Right ventricle myocardium inferior (tissue), 1 donor: Measurements from ENCODE around the gene PZP. TPM values are rescaled to one million over a fixed set of nuclear protein-coding genes. Genes with fewer than 3 reads are reported as not detected.
"Not testable (repeated sequence)": the region's sequence is repeated elsewhere in the genome, so short reads cannot be mapped to it uniquely, and the experiment has no call there.

Experiments used
- ATAC-seq: fragments of 200-7000 bp; cut with Tn5 transposase; one replicate; pipeline ENCODE4 v1.9.1; 2020; ENCODE audit warnings: mild to moderate bottlenecking, moderate library complexity
- DNase-seq: peaks from one replicate; pipeline ENCODE4 v3.0.0; 2021; ENCODE audit errors: missing footprints
- intact Hi-C: fragments of 100-400 bp; cut with DNase I; formaldehyde crosslinking; loops from one replicate; pipeline ENCODE4 v1.11.0; 2022
- long read RNA-seq: library from polyadenylated mRNA; unstranded; transcript quantifications from one replicate; pipeline ENCODE4 v2.0.0, GENCODE V29; 2021
- total RNA-seq: library from RNA; stranded (reverse); fragmentation: NEBNext Ultra II Directional; extraction: Animal tissue kit (Norgen Biotek cat#: 25700); gene quantifications from one replicate; pipeline ENCODE4 v1.2.1, GENCODE V29; 2021
- donor health status: DM: no; HTN: yes; CAD: no; lungs with severe emphysema.

PZP gene
- 0.30 TPM for total RNA-seq
- long read RNA-seq = 0 reads

- ATAC-seq (no peak), DNase-seq (no peak)
- intact Hi-C loops = loop anchor here (5.0 kb wide), 1 partner anchor 36 kb away; no protein-coding TSS in a partner anchor
These were observed at the start of gene PZP for GRCh38 chr12:9208229-9208628. Gene PZP (minus strand): TSS chr12:9208395. CDS start chr12:9208341, 54 bp downstream.

DNA sequence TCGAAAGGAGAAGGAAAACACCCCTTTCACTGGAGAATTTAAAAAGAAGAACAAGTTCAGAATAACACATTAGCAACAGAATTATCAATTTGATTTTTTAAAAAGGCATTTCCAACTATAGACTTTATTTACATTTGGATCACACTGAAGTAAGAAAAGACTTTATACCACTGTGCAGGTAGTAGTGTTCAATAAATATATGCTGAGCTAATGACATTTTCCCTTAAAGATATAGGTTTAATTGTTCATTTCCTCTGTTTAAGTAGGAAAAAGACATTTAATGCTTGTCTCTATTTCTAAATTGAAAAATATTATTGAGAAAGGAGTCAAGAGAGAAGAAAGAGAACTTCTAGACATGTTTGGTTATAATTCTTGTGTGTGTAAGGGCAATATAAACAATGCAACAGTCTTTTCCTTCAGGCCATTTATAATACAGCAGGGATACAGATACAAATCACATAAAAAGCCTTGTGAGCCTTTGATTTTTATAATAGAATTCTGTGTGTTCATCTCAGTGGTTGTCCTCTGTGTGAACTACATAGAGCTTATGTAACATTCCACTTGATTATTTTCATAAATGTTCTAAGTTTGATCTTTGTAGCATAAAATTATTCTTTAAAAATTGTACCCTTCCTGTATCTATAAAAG, 48.7 kb upstream of the PZP start:
- intact Hi-C loops = no loop called here
- DNase-seq = no peak
- no peak for ATAC-seq

DNA sequence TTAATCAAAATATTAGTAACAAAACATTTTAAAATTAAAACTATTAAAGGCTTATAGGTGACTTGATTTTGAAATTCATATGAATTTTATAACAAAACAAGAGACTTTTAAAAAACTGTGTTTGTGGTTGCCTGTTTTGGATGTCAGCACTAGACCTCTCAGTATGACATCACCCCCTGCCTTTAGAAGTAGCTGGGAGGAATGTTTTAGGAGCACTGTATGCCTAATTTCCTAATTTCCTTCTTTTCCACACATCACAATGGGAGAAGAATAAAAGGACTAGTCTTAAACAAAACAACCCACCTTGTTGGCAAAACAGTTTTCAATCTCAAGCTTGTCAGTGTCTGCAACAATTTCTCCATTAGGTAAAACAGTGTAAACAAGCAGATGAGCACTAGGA, 48.1 kb upstream of the PZP start:
- intact Hi-C loops = no loop called here
- no peak for DNase-seq
- ATAC-seq = no peak

DNA sequence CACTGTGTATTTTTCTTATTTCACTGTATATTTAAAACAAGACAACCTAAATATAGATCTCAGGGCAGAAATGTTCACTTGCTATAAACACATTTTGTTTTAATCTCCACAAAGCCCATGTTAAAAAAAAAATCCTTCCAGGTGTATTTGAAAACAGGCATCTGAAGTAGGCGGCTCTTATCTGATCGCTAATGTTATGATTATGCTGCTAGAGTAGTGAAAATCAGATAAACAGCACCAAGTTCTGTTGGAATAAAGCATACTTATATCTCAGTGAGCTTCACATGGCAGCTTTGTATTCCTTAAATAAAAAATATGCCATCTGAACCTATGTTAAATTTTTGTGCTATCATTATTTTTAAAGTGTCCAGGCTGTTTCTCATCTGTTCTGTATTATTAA, 47.6 kb upstream of the PZP start:
- no peak for ATAC-seq
- intact Hi-C loops = no loop called here
- DNase-seq = no peak

DNA sequence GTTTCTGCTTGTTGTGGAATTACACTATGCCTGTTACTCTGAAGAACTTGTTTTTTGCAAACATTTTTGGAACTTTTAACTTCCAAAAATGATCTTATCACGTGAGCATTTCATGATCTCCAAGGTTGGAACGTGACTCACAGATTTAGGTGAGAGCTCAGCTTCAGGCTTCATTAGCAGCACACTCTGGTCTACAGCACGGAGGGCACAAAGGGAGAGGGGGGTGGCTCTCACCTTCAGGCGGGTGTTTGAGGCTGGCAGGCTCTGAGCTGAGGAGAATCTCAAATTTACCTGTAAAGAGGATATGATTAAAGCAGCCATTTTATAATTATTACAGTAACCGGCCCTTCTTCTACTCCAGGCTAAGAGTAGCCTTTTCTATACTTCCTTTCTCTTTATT, 45.3 kb upstream of the PZP start:
- intact Hi-C loops = no loop called here

DNA sequence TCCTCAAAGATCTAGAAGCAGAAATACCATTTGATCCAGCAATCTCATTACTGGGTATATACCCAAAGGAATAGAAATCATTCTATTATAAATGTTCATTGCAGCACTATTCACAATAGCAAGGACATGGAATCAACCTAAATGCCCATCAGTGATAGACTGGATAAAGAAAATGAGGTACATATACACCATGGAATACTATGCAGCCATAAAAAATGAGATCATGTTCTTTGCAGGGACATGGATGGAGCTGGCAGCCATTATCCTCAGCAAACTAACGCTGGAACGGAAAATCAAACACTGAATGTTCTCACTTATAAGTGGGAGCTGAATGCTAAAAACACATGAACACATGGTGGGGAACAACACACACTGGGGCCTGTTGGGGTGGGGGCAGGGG, 44.6 kb upstream of the PZP start:
- intact Hi-C loops, ATAC-seq, DNase-seq: not testable (repeated sequence)

More for the DNA sequence above, 45.3 kb upstream of the PZP start:
- DNase-seq = no peak
- ATAC-seq = no peak

DNA sequence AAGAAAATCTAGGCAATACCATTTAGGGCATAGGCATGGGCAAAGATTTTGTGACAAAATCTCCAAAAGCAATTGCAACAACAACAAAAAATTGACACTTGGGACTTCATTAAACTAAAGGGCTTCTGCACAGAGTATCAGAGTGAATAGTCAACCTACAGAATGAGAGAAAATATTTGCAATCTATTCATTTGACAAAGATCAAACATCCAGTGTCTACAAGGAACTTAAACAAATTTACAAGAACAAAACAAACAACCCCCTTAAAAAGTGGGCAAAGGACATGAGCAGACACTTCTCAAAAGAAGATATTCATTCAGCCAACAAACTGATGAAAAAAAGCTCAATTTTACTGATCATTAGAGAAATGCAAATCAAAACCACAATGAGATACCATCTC, 44.1 kb upstream of the PZP start:
- intact Hi-C loops = no loop called here
- no peak for ATAC-seq
- no peak for DNase-seq

GRCh38 chr12:9248435-9248834, 40.2 kb upstream of the PZP start:
- no peak for ATAC-seq
- intact Hi-C loops = no loop called here
- no peak for DNase-seq

DNA sequence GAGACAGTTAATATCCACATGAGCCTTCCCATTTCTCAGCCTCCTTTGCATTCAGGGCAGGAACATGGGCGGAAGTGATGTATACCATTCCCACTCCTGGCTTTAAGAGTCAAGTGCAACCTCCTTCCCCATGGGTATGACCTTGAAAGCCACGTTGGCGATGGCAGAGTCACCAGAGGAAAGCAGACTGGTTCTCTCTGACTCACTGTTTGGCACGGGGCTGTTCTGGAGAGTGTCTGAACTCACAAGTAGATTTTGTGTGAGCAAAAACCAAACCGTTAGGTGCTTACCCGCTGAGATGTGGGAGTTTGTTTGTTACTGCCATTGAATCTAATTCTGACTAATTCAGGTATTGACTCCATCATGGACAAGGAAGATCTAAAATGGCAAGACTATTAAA, 36.7 kb upstream of the PZP start:
- no peak for DNase-seq
- intact Hi-C loops = loop anchor here (5.0 kb wide), 2 partner anchors 73 to 123 kb away; no protein-coding TSS in a partner anchor
- ATAC-seq = no peak

- intact Hi-C loops = loop anchor here (5.0 kb wide), 2 partner anchors 72 to 122 kb away; no protein-coding TSS in a partner anchor
- no peak for DNase-seq
- no peak for ATAC-seq
These were observed 35.9 kb upstream of the PZP start for GRCh38 chr12:9243999-9244649.

GRCh38 chr12:9241301-9241700, 33.1 kb upstream of the PZP start:
- DNase-seq (no peak), ATAC-seq (no peak)
- intact Hi-C loops = loop anchor here (5.0 kb wide), 2 partner anchors 69 to 119 kb away; no protein-coding TSS in a partner anchor

DNA sequence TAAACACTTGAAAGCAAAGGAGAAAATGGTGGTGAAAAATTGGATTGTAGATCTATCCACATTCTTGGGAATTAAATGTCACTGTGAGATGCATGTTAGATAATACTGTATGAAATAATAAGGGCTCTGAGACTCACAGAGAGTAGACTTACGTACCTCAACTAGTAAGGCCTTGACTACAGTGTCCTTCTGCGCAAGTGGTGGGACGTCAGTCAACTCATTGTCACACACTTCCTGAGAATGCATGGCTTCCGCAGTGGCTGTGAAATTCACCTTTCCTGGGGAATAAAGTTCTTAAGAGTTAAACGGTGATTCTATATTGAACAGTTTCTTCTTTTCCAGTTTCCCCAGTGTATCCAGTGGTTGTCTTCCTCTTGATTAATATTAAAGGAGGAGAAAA, 32.6 kb upstream of the PZP start:
- ATAC-seq (no peak), DNase-seq (no peak)

GRCh38 chr12:9240004-9240635, 31.9 kb upstream of the PZP start:
- not testable (repeated sequence) for DNase-seq, ATAC-seq
- intact Hi-C loops = loop anchor here (5.0 kb wide), 2 partner anchors 68 to 118 kb away; no protein-coding TSS in a partner anchor

More for the DNA sequence above, 32.6 kb upstream of the PZP start:
- intact Hi-C loops = loop anchor here (5.0 kb wide), 2 partner anchors 68 to 118 kb away; no protein-coding TSS in a partner anchor

- no peak for ATAC-seq
- no peak for DNase-seq
- intact Hi-C loops = no loop called here
These were observed 29.1 kb upstream of the PZP start for GRCh38 chr12:9237286-9237685.

GRCh38 chr12:9235519-9235918, 27.3 kb upstream of the PZP start:
- intact Hi-C loops = no loop called here
- no peak for ATAC-seq
- no peak for DNase-seq

DNA sequence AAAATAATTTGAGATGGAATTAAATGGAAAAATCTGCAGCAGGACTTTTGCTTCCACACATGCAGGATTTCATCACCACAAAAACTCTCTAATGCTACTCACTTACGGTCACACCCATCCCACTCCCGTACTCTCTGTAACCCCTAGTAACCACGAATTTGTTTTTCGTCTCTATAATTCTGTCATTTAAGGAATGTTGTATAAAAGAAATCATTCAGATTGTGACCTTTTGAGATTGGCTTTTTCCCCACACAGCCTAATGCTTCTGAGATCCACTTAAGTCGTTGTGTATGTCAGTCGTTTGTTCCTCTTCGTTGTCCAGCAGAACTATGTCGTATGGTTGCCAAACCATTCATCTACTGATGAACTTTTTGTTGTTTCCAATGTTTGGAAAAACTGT, 19.8 kb upstream of the PZP start:
- ATAC-seq = no peak
- DNase-seq = no peak
- intact Hi-C loops = no loop called here

DNA sequence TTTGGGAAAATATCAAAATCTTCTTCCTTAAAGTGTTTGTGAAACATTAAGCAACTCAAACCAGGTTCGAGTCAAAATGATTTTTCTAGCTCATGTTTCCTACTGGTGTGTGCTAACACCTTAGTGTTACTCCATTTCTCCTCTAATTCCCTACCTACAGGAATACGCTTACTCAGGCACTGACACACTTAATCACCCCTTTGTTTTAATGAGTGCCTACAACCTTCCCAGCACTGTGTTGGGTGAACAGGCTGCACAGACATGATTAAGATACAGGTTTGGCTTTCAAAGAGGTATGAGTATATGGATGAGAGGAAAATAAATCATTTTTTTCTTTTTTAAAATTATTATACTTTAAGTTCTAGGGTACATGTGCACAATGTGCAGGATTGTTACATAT, 15.6 kb upstream of the PZP start:
- no peak for DNase-seq
- ATAC-seq = no peak
- intact Hi-C loops = no loop called here

DNA sequence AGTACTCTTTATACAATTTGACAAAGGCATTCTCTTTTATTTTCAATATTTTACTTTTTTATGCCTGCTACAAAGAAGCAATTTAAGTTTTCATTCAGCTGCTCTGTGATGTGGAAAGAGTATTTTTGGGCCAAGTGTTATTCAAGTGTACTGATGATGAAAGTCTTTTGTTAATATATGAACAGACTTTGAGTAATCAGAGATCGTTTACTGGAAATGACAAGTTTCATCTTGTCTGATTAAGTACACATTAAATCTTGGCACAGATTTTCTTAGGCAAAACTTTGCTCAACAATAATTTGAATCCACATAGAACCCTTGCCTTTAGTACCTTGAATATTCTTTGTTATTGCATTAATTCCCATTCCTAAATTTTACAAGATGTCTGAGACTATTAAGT, 13.3 kb upstream of the PZP start:
- intact Hi-C loops = no loop called here
- DNase-seq (no peak), ATAC-seq (no peak)

- ATAC-seq, DNase-seq, intact Hi-C loops: not testable (repeated sequence)
These were observed 12.8 kb upstream of the PZP start for GRCh38 chr12:9221011-9221410.

DNA sequence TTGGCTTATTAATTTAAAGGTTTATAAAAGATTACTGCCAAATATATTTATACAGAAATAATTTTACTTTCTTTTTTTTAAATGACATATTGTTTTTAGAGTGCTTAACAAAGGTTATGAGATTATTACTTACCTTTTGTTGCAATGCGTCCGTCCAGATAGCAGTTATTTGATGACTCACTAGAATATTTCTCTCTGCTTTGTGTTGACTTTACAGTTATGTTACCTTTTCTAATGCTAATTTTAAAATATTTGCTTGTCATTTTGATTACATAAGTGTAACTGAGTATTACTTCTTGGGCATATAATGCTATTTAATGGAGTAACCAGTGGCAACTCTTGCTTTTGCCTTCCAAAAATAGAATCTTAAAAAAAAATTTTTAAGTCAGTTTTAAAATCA, 6.3 kb upstream of the PZP start:
- intact Hi-C loops = no loop called here
- DNase-seq (no peak), ATAC-seq (no peak)
